Thyroid gland (tissue), 4 donors: ENCODE data around the gene NDUFS2.

Experiments used
- CTCF ChIP-seq, 6 experiments: fragments of 200-600 bp in 3 of 6; fragments of 450-650 bp in 3 of 6; sonication (generic) in 3 of 6; IDR thresholded peaks; one replicate each; pipeline ENCODE4 v1.5.1; 2016 to 2019; ENCODE audit warnings: antibody characterized with exemption in 6 of 6, mild to moderate bottlenecking in 2 of 6, inconsistent platforms in 1 of 6, moderate library complexity in 1 of 6
- POLR2A ChIP-seq, 2 donors: fragments of 450-650 bp; IDR thresholded peaks; one replicate each; pipeline ENCODE4 v1.6.1; 2017; ENCODE audit warnings: antibody characterized with exemption in 2 of 2, mild to moderate bottlenecking in 2 of 2, moderate library complexity in 1 of 2

DNA sequence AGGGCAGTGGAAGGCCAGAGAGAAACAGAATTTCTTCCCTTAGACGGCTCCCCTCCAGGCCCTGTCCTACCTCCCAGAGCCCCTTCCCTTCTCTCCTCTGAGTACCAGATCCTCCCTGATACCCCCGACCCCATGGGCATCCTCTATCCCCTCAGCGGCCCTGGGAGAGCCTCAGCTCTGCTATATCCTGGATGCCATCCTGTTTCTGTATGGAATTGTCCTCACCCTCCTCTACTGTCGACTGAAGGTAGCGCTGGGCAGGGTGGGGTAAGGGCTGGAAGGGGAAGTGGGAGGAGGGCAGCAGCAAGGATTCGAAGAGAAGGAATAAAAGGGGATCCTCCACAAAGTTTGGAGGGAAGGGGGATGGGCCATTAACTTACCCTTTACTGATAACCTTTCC, 15.7 kb downstream of the NDUFS2 start:
- TF ChIP-seq CTCF (IDR thresholded peaks at IDR 0.05) (no peak), POLR2A (IDR thresholded peaks at IDR 0.05) (no peak)
